Astrocyte (in vitro differentiated cells and primary cell): ENCODE results near the gene CST3. TPM values are rescaled to one million over a fixed set of nuclear protein-coding genes. Genes with fewer than 3 reads are reported as not detected.

Source experiments
- DNase-seq: peaks from one replicate; pipeline ENCODE4 v3.0.0-alpha.2; 2010; ENCODE audit warnings: low read depth
- FAIRE-seq: peaks from 2 replicates; lab custom pipeline; 2011; peaks lifted over from hg19 to GRCh38; lab: Jason Lieb, UNC
- H2AFZ ChIP-seq: 2 replicates; pipeline ENCODE4 v1.6.0; 2012; ENCODE audit warnings: low read depth, low read length, inconsistent platforms
- H3K27ac ChIP-seq: 2 replicates; pipeline ENCODE4 v1.5.1; 2011; ENCODE audit warnings: low read depth, low read length, inconsistent platforms
- H3K27me3 ChIP-seq: 2 replicates; pipeline ENCODE4 v1.6.0; 2011; ENCODE audit warnings: low read length, inconsistent platforms; ENCODE audit not compliant: insufficient read depth
- H3K36me3 ChIP-seq: 2 replicates; pipeline ENCODE4 v1.5.1; 2011; ENCODE audit warnings: low read length, inconsistent platforms; ENCODE audit not compliant: insufficient read depth
- H3K4me1 ChIP-seq: 2 replicates; pipeline ENCODE4 v1.5.1; 2011; ENCODE audit warnings: low read length, inconsistent platforms; ENCODE audit not compliant: insufficient read depth
- H3K4me2 ChIP-seq: 2 replicates; pipeline ENCODE4 v1.6.0; 2012; ENCODE audit warnings: low read length, inconsistent platforms
- H3K4me3 ChIP-seq: 2 replicates; pipeline ENCODE4 v1.5.1; 2011; ENCODE audit warnings: low read depth, mild to moderate bottlenecking, low read length, inconsistent platforms; ENCODE audit not compliant: insufficient read depth
- H3K79me2 ChIP-seq: 2 replicates; pipeline ENCODE4 v1.6.0; 2012; ENCODE audit warnings: mild to moderate bottlenecking, low read length, inconsistent platforms; ENCODE audit not compliant: insufficient read depth
- H3K9ac ChIP-seq: 2 replicates; pipeline ENCODE4 v1.6.0; 2012; ENCODE audit warnings: mild to moderate bottlenecking, low read length, inconsistent platforms
- H3K9me3 ChIP-seq: 2 replicates; pipeline ENCODE4 v1.5.1; 2012; ENCODE audit warnings: low read depth, mild to moderate bottlenecking, low read length, inconsistent platforms; ENCODE audit not compliant: insufficient read depth
- H4K20me1 ChIP-seq: 2 replicates; pipeline ENCODE4 v1.6.0; 2012; ENCODE audit warnings: low read length, inconsistent platforms; ENCODE audit not compliant: insufficient read depth
- H3K27ac Mint-ChIP-seq: one replicate; pipeline ENCODE4 v1.8.0; 2021; ENCODE audit warnings: mild to moderate bottlenecking, mixed read lengths; ENCODE audit not compliant: unreplicated experiment
- H3K27me3 Mint-ChIP-seq: one replicate; pipeline ENCODE4 v1.8.0; 2021; ENCODE audit warnings: low read depth, mixed read lengths; ENCODE audit not compliant: unreplicated experiment
- H3K36me3 Mint-ChIP-seq: one replicate; pipeline ENCODE4 v1.8.0; 2021; ENCODE audit warnings: low read depth, mixed read lengths; ENCODE audit not compliant: unreplicated experiment
- H3K4me1 Mint-ChIP-seq: one replicate; pipeline ENCODE4 v1.8.0; 2021; ENCODE audit warnings: low read depth, mixed read lengths; ENCODE audit not compliant: unreplicated experiment
- H3K4me3 Mint-ChIP-seq: one replicate; pipeline ENCODE4 v1.8.0; 2021; ENCODE audit warnings: mild to moderate bottlenecking, moderate library complexity, mixed read lengths; ENCODE audit not compliant: unreplicated experiment
- H3K9me3 Mint-ChIP-seq: one replicate; pipeline ENCODE4 v1.8.0; 2021; ENCODE audit warnings: mild to moderate bottlenecking, mixed read lengths; ENCODE audit not compliant: unreplicated experiment
- CTCF ChIP-seq: IDR thresholded peaks from 2 replicates; pipeline ENCODE4 v1.5.1; 2011; ENCODE audit warnings: low read depth, mild to moderate bottlenecking, inconsistent platforms, low read length, moderate library complexity; ENCODE audit not compliant: insufficient read depth
- EZH2 ChIP-seq: IDR thresholded peaks from 2 replicates; pipeline ENCODE4 v1.6.1; 2012; ENCODE audit warnings: mild to moderate bottlenecking, low read length, inconsistent platforms; ENCODE audit not compliant: insufficient read depth
- total RNA-seq: library from RNA; stranded (reverse); gene quantifications from 2 replicates; pipeline ENCODE4 v1.2.1, GENCODE V29; 2021

Gene CST3
- total RNA-seq, 1 donor from 2014 or later: 316 TPM

GRCh38 chr20:23585449-23585807, 52.3 kb downstream of the CST3 start:
- FAIRE-seq (no peak), DNase-seq (no peak)
- H2AFZ ChIP-seq: no peak overlapping the region
- H3K4me3 ChIP-seq: no peak overlapping the region
- peaks cover 8% of the 10 kb centered on the region for H3K9me3 Mint-ChIP-seq
- H3K4me1 ChIP-seq: no peaks in the 10 kb centered on the region
- TF ChIP-seq CTCF: no peak
- TF ChIP-seq EZH2: no peak
- H3K27me3 ChIP-seq: no peaks in the 10 kb centered on the region
- no peak overlapping the region for H3K27ac ChIP-seq
- no peaks in the 10 kb centered on the region for H3K36me3 ChIP-seq
- no peaks in the 10 kb centered on the region for H3K79me2 ChIP-seq
- no peak overlapping the region for H3K4me2 ChIP-seq
- no peak overlapping the region for H3K9ac ChIP-seq
- H3K4me1 Mint-ChIP-seq: peaks cover 5% of the 10 kb centered on the region
- H3K4me3 Mint-ChIP-seq: no peak overlapping the region
- H3K9me3 ChIP-seq: no peaks in the 10 kb centered on the region
- H4K20me1 ChIP-seq: no peaks in the 10 kb centered on the region
- H3K27me3 Mint-ChIP-seq: peaks cover 2% of the 10 kb centered on the region
- H3K36me3 Mint-ChIP-seq: no peaks in the 10 kb centered on the region
- no peak overlapping the region for H3K27ac Mint-ChIP-seq

GRCh38 chr20:23584434-23585199, 53.1 kb downstream of the CST3 start:
- Histone ChIP-seq H3K4me2 (no peak overlapping the region), H3K4me1 (no peaks in the 10 kb centered on the region), H2AFZ (no peak overlapping the region), H3K79me2 (no peaks in the 10 kb centered on the region), H4K20me1 (no peaks in the 10 kb centered on the region), H3K4me3 (no peak overlapping the region), H3K9ac (no peak overlapping the region), H3K9me3 (no peaks in the 10 kb centered on the region), H3K27me3 (no peaks in the 10 kb centered on the region), H3K27ac (no peak overlapping the region), H3K36me3 (no peaks in the 10 kb centered on the region)
- FAIRE-seq (no peak), DNase-seq (no peak)
- Mint-ChIP-seq H3K4me1 (peaks cover 5% of the 10 kb centered on the region), H3K36me3 (no peaks in the 10 kb centered on the region), H3K27me3 (peaks cover 2% of the 10 kb centered on the region), H3K9me3 (peaks cover 8% of the 10 kb centered on the region), H3K4me3 (no peak overlapping the region), H3K27ac (no peak overlapping the region)
- no peak for TF ChIP-seq CTCF
- no peak for TF ChIP-seq EZH2

Other genes starting within 250 kb of the CST3 start
- gene NAPB, start 216.5 kb downstream of the CST3 start, total RNA-seq: 10.2 and 13.1 TPM in 2 replicates
- gene CSTL1, start 198.3 kb downstream of the CST3 start, total RNA-seq: not detected in 2 replicates
- not detected in 2 replicates for gene CST11, start 185.1 kb downstream of the CST3 start, total RNA-seq
- gene CST8, start 146.8 kb downstream of the CST3 start, total RNA-seq: not detected in 2 replicates
- not detected in 2 replicates for gene CST9L, start 69.5 kb downstream of the CST3 start, total RNA-seq
- gene CST9, start 32.0 kb downstream of the CST3 start, total RNA-seq: not detected in 2 replicates
- not detected in 2 replicates for gene CST4, start 51.1 kb upstream of the CST3 start, total RNA-seq
- not detected in 2 replicates for gene CST1, start 113.0 kb upstream of the CST3 start, total RNA-seq
- gene CST2, start 188.8 kb upstream of the CST3 start, total RNA-seq: 1.7 and 2.9 TPM in 2 replicates
- gene CST5, start 241.8 kb upstream of the CST3 start, total RNA-seq: 0.41 and 0.50 TPM in 2 replicates